OCI-LY7 (cell line): Measurements from ENCODE around the gene GNS. TPM values are rescaled to one million over a fixed set of nuclear protein-coding genes. Genes with fewer than 3 reads are reported as not detected.

Experiments
- BruUV-seq: library from RNA; stranded (reverse); fragments of 400-500 nt; replicated peaks from 2 replicates; lab custom pipeline; 2021; lab: Mats Ljungman, UMichigan
- CTCF ChIA-PET: fragments of 300-600 bp; sonication (Branson Sonifier 250); formaldehyde crosslinking; loops from one replicate; lab custom pipeline; 2022; ENCODE audit warnings: antibody characterized with exemption; ENCODE audit not compliant: unreplicated experiment; lab: Charles Lee
- POLR2A ChIA-PET: fragments of 300-600 bp; sonication (Branson Sonifier 250); formaldehyde crosslinking; loops from one replicate; lab custom pipeline; 2022; ENCODE audit warnings: antibody characterized with exemption; lab: Charles Lee
- DNase-seq: peaks from one replicate; pipeline ENCODE4 v3.0.0-alpha.2; 2015; ENCODE audit warnings: low spot score
- H2AFZ ChIP-seq: fragments of 200-600 bp; sonication (generic), shearing (Covaris generic); 2 replicates; pipeline ENCODE4 v1.6.1; 2014; ENCODE audit warnings: mild to moderate bottlenecking, antibody characterized with exemption, low read length, moderate library complexity
- H3K27ac ChIP-seq: fragments of 200-600 bp; sonication (generic); 2 replicates; pipeline ENCODE4 v1.5.1; 2014; ENCODE audit warnings: mixed run types, low read depth, mild to moderate bottlenecking, moderate library complexity, low read length, inconsistent platforms; ENCODE audit not compliant: poor library complexity, severe bottlenecking
- H3K36me3 ChIP-seq: fragments of 200-600 bp; sonication (generic); 2 replicates; pipeline ENCODE4 v1.6.1; 2014; ENCODE audit warnings: mild to moderate bottlenecking, antibody characterized with exemption, low read length, moderate library complexity, mixed read lengths; ENCODE audit not compliant: insufficient read depth
- H3K4me1 ChIP-seq: fragments of 200-600 bp; sonication (generic); 2 replicates; pipeline ENCODE4 v1.5.1; 2014; ENCODE audit warnings: mild to moderate bottlenecking, low read length; ENCODE audit not compliant: insufficient read depth, poor library complexity, severe bottlenecking
- H3K4me2 ChIP-seq: fragments of 200-600 bp; sonication (generic); 2 replicates; pipeline ENCODE4 v1.6.1; 2014; ENCODE audit warnings: mild to moderate bottlenecking, low read length
- H3K4me3 ChIP-seq: fragments of 200-600 bp; sonication (generic); 2 replicates; pipeline ENCODE4 v1.5.1; 2014; ENCODE audit warnings: mild to moderate bottlenecking, low read depth, low read length; ENCODE audit not compliant: poor library complexity, severe bottlenecking
- H3K79me2 ChIP-seq: fragments of 200-600 bp; sonication (generic); 2 replicates; pipeline ENCODE4 v1.6.1; 2016; ENCODE audit warnings: low read depth, mild to moderate bottlenecking, low read length, moderate library complexity, mixed read lengths; ENCODE audit not compliant: insufficient read depth
- H3K9me2 ChIP-seq: fragments of 200-600 bp; sonication (generic); 2 replicates; pipeline ENCODE4 v1.6.1; 2016; ENCODE audit warnings: mild to moderate bottlenecking, low read length, mixed read lengths; ENCODE audit not compliant: insufficient read depth
- H3K9me3 ChIP-seq: fragments of 200-600 bp; sonication (generic); 2 replicates; pipeline ENCODE4 v1.6.1; 2014; ENCODE audit warnings: mild to moderate bottlenecking, mixed run types, low read length, mixed read lengths
- H4K20me1 ChIP-seq: fragments of 200-600 bp; sonication (generic); 2 replicates; pipeline ENCODE4 v1.6.1; 2014; ENCODE audit warnings: mild to moderate bottlenecking, antibody characterized with exemption, low read length, moderate library complexity, mixed read lengths; ENCODE audit not compliant: insufficient read depth
- EZH2phosphoT487 ChIP-seq: fragments of 200-600 bp; sonication (generic); IDR thresholded peaks from 2 replicates; pipeline ENCODE4 v1.6.1; 2018; ENCODE audit warnings: low read depth, borderline replicate concordance, mild to moderate bottlenecking, mixed run types, antibody characterized with exemption, low read length, moderate library complexity, mixed read lengths
- intact Hi-C: fragments of 100-400 bp; cut with micrococcal nuclease; formaldehyde crosslinking; loops from one replicate; pipeline ENCODE4 v1.10.0; 2022; ENCODE audit not compliant: unreplicated experiment
- total RNA-seq, 2 experiments: library from RNA; depleted of rRNA in 1 of 2; stranded (reverse); fragments of >200 nt in 1 of 2; shearing (Covaris generic) in 1 of 2; gene quantifications; 2 replicates each; pipeline ENCODE4 v1.2.3, GENCODE V29; 2014 to 2022
- TF ChIP-seq, protein P1 (sequence below): fragments of 200-600 bp; sonication (generic); conservative IDR thresholded peaks from 2 replicates; pipeline ENCODE4 v1.5.1; 2014; ENCODE audit warnings: mild to moderate bottlenecking, antibody characterized with exemption, low read length, moderate library complexity, mixed read lengths

The GNS gene
- total RNA-seq, 2 experiments from 2014 or later: 8.0 to 16.0 TPM

DNA sequence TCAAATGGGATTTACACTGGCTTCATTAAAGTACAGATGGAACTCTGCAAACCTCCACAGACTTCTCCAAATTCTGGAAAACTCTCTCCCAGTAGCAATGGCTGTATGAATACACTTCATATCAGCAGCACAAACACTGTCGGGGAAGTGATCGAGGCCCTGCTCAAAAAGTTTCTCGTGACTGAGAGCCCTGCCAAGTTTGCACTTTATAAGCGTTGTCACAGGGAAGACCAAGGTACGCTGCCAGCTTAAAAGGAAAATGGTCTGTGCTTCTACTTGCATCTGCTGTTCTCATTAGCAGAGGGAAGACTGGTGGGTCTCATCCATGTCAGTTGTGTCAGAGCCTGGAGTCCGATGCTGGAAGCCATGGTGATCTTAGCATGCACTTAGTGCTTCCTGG, 71.0 kb downstream of the GNS start:
- H3K9me3 ChIP-seq: no peaks in the 10 kb centered on the region
- no peak overlapping the region for H3K4me2 ChIP-seq
- H2AFZ ChIP-seq: no peak overlapping the region
- peaks cover 5% of the 10 kb centered on the region; the same call in 1 of the 2 replicates for H3K79me2 ChIP-seq
- H3K36me3 ChIP-seq: peaks cover 78% of the 10 kb centered on the region
- no peak overlapping the region for H3K4me3 ChIP-seq
- no peaks in the 10 kb centered on the region for H3K9me2 ChIP-seq
- intact Hi-C loops: no loop called here
- H3K4me1 ChIP-seq: no peaks in the 10 kb centered on the region
- DNase-seq: no peak
- TF ChIP-seq, protein P1, sequence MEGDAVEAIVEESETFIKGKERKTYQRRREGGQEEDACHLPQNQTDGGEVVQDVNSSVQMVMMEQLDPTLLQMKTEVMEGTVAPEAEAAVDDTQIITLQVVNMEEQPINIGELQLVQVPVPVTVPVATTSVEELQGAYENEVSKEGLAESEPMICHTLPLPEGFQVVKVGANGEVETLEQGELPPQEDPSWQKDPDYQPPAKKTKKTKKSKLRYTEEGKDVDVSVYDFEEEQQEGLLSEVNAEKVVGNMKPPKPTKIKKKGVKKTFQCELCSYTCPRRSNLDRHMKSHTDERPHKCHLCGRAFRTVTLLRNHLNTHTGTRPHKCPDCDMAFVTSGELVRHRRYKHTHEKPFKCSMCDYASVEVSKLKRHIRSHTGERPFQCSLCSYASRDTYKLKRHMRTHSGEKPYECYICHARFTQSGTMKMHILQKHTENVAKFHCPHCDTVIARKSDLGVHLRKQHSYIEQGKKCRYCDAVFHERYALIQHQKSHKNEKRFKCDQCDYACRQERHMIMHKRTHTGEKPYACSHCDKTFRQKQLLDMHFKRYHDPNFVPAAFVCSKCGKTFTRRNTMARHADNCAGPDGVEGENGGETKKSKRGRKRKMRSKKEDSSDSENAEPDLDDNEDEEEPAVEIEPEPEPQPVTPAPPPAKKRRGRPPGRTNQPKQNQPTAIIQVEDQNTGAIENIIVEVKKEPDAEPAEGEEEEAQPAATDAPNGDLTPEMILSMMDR: no peak
- TF ChIP-seq EZH2phosphoT487: no peak
- POLR2A ChIA-PET: interaction anchor here (1.3 to 2.2 kb wide), 3 partner anchors 8 to 75 kb away, joined by 3 to 8 read pairs (median 6); no protein-coding TSS in a partner anchor
- BruUV-seq: no TSS peak
- no peak overlapping the region for H3K27ac ChIP-seq
- CTCF ChIA-PET: interaction anchor here (1.0 kb wide), 1 partner anchor 11 kb away, joined by 3 read pairs; no protein-coding TSS in a partner anchor
- H4K20me1 ChIP-seq: 0 out of 2 replicates have a peak, but pooled peaks cover 5% of the 10 kb centered on the region

GRCh38 chr12:64687816-64688215, 71.4 kb downstream of the GNS start:
- Histone ChIP-seq H3K79me2 (peaks cover 9% of the 10 kb centered on the region; the same call in 1 of the 2 replicates), H3K9me2 (no peaks in the 10 kb centered on the region), H3K36me3 (peaks cover 78% of the 10 kb centered on the region), H3K4me3 (no peak overlapping the region), H2AFZ (no peak overlapping the region), H3K4me1 (no peaks in the 10 kb centered on the region), H3K4me2 (no peak overlapping the region), H4K20me1 (0 out of 2 replicates have a peak, but pooled peaks cover 6% of the 10 kb centered on the region), H3K9me3 (no peaks in the 10 kb centered on the region), H3K27ac (no peak overlapping the region)
- ChIA-PET POLR2A (interaction anchor here (1.3 to 2.2 kb wide), 2 partner anchors 8 to 10 kb away, joined by 6 to 8 read pairs; no protein-coding TSS in a partner anchor), CTCF (no interaction called here)
- intact Hi-C loops: no loop called here
- no peak for DNase-seq
- BruUV-seq: no TSS peak
- TF ChIP-seq, protein P1: no peak
- no peak for TF ChIP-seq EZH2phosphoT487

DNA sequence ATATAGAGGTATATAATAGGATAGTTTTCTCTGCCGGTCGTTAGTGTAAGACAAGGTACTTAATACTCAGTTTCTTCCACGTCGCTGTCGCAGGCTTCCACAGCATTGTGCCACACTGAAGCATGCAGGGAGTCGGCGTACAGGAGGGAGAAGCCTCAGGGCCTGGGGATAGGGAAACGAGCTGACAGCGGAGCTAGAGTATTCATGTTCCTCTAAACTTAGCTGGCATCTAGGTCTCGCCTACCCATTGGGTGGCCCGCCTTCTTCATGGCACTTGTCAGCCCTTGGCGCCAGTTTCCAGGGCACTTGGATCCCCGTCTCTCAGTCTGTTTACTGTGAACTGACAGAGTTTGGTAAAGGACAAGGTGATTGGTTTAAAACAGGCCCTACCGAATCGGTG, 73.6 kb downstream of the GNS start:
- BruUV-seq: no TSS peak
- DNase-seq: no peak
- H3K4me3 ChIP-seq: no peak overlapping the region
- 0 out of 2 replicates have a peak, but pooled peaks cover 6% of the 10 kb centered on the region for H4K20me1 ChIP-seq
- no peak overlapping the region for H3K4me2 ChIP-seq
- no peak for TF ChIP-seq EZH2phosphoT487
- TF ChIP-seq, protein P1: no peak
- H2AFZ ChIP-seq: no peak overlapping the region
- no peaks in the 10 kb centered on the region for H3K9me2 ChIP-seq
- POLR2A ChIA-PET: no interaction called here
- CTCF ChIA-PET: no interaction called here
- intact Hi-C loops: no loop called here
- peaks cover 22% of the 10 kb centered on the region; the same call in 1 of the 2 replicates for H3K79me2 ChIP-seq
- no peaks in the 10 kb centered on the region for H3K9me3 ChIP-seq
- H3K36me3 ChIP-seq: peaks cover 63% of the 10 kb centered on the region
- peaks cover 5% of the 10 kb centered on the region for H3K4me1 ChIP-seq
- H3K27ac ChIP-seq: no peak overlapping the region
